NCI-H1436 (cell line): ENCODE measurements around the gene TRIM38.
"Not testable (repeated sequence)": the region's sequence is repeated elsewhere in the genome, so short reads cannot be mapped to it uniquely, and the experiment has no call there.

Source experiments
- DNase-seq: peaks from one replicate; lab custom pipeline; 2025; lab: John Stamatoyannopoulos, UW

Gene TRIM38, protein sequence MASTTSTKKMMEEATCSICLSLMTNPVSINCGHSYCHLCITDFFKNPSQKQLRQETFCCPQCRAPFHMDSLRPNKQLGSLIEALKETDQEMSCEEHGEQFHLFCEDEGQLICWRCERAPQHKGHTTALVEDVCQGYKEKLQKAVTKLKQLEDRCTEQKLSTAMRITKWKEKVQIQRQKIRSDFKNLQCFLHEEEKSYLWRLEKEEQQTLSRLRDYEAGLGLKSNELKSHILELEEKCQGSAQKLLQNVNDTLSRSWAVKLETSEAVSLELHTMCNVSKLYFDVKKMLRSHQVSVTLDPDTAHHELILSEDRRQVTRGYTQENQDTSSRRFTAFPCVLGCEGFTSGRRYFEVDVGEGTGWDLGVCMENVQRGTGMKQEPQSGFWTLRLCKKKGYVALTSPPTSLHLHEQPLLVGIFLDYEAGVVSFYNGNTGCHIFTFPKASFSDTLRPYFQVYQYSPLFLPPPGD

DNA sequence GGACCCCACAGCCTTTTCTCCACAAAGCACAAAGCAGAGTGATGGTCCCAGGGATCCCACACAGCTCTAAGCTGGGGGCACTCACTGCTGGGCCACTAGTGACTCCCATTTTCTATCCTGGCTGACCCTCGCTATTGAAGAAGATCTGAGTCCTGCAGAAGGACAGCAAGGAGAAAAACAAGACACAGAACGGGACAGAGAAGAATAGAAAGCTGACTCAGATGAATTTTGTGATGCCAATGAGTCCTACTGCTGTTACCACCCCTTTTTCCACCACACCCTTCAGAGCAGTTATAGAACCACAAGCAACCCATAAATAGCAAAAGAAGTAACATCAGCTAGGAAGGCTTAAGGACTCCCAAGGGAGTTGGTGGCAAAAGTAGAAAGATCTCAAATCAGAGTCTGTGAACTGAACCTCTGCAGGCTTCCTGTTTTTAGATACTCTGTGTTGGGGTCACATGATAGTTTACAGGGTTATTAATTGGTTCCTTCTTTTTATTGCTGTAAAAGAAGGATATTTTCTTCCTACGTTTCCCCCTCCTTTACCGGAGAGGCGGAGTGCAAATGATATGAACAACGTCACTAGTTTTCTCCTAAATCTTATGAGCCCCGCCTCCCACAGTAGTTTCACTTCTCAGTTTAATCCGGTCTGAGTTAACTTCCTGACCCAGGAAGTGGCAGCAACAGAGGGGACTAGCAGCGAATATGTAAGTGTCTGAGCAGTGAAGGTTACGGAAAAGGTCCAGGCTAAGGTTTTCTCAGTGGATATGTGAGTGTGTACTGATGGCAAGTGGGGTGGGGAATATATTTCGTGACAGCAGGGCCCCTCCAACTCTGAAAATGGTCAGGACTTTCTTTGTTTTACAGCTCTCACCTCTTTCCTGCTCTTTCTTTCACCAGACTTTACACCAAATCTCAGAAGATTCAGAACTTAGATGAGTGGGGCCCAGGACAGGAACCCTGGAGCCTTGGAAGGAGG lies at the start of gene TRIM38:
TRIM38 (plus strand) TSS at position 654 of the 979 bp plus-strand sequence. CDS start 3,721 bp downstream, outside the sequence.
- DNase-seq = peak; percentile 40

DNA sequence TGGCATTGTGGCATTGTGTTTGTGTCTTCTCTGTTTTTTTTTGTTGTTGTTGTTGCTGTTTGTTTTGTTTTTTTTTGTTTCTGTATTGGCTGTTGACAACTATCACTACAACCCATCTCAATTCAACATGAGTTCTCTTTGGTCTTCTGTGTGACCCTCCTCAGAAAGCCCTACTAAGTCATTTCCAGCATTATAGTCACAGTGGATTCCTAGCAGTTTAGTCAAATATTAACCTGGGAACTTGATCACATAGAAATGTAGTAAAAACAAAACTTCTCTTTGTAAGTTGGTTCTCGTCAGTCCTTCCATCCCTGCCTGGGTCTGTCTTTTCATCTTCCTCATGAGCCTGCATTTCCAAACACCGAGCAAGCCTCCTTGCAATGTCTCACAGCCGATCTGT lies 48.9 kb upstream of the TRIM38 start:
- DNase-seq = no peak

DNA sequence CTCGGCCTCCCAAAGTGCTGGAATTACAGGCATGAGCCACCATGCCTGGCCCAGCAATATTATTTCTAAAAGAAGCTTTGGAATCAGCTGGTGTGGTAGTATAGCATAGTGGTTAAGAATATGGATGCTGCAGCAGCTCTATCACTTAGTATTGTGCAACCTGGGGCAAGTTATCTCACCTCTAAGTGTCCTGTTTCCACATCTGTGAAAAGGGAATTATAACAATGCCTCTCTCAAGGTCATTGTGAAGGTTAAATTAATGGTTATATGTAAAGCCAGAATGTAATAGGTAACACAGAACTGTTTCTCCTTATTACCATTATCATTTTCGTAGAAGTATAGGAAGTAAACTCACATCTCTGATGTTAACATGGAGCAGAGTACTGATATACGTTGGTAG lies 46.3 kb upstream of the TRIM38 start:
- DNase-seq = no peak

DNA sequence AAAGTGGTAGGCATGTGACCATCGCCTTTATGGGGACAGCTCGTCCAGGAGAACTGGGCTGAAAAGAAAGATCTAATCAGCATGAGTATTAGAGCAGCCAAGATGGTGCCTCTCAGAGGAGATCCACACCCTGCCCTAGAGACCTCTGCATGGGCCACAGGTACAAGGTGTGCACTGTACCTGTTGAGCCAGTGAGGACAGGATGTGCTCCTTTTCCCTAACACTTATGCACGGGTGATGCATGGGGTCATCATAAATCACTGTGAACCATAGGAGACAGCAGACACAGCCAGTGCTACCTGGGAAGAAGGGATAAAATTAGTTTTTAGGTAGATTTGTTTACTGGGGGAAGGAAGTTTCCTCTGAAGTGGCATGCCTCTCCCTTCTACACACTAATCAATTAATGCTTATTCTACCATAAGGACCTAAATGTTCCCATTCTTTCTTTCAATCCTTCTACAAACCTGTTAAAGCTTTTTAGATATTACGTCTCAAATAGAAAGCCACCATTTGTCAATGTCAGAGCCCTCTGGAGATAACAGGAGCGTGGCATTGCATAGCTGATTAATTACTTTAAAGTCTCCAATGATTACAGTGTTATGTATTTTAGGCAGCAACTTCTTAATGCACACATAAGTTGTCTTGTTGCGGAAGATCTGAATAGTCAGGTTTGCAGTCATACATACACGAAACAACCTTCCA lies 45.7 kb upstream of the TRIM38 start:
- DNase-seq = no peak

DNA sequence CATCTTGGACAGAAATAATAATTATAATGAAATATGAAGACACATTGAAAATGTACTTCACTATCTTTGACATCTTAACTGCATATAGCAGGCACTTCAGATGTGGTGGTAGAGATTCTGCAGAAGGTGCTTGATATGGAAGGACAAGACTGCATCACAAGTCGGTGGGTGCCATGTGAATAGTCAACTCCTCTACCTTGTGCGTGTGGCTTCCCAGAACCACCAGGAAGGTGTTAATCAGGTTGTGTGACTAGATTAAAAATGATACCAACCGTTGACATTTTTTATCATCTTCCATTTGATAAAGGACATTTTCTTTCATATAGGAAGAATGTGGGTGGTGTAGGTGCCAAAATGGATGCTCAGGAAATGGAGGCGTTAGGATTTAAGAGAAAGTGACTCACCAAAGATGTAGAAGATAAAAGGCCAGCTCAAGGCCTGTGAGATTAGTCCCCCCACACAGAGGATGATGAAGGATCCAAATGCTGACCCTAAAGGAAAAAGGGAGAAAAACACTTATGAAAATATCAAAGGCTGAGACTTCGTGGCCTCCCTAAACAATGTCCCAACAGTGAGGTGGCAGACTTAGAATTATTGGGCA lies 44.4 kb upstream of the TRIM38 start:
- no peak for DNase-seq

DNA sequence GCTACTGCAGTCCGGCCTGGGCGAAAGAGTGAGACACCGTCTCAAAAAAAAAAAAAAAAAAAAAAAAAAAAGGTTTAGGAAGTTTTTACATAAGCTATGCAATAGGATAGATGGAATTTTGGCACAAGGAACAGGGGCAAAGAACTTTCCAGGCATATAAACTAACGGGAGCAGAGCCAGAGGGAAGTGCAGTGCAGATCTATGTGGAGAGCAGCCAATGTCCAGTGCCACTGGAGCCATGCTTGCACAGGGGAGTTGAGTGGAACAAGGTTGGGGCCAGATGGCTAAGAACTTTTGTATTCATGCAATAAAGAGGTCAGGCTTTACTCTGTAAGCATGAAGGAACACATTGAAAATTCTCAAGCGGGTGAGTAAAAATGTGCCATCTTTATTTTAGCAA lies 42.9 kb upstream of the TRIM38 start:
- DNase-seq = no peak

DNA sequence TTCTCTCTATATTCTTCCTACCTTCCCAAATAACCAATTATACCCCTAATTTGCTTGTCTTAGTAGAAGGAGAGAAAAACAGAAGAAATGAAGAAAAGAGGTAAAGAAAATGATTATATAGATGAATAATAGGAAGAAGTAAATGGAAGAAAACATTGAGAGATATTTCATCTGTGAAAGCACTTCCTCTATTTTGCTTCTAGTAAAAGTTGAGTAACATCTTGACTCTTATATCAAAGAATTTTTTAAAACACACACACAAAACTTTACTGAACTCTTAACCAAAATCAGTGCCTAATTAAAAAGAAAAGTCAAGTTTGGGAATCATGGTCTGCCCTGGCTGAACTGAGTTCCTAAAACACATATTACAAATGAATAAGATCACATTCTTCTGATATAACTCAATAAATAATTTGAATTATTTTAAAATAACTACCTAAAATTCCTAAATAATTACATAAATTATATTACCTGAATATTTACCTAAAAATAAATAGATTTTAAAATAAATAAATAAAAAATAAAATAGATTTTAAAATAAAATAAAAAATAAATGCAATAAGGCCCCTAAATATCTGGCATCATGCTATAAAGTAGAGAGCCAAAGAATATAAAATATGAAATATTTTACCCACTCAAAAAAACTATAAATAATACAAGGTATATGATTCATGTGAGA lies 40.9 kb upstream of the TRIM38 start:
- DNase-seq = no peak

DNA sequence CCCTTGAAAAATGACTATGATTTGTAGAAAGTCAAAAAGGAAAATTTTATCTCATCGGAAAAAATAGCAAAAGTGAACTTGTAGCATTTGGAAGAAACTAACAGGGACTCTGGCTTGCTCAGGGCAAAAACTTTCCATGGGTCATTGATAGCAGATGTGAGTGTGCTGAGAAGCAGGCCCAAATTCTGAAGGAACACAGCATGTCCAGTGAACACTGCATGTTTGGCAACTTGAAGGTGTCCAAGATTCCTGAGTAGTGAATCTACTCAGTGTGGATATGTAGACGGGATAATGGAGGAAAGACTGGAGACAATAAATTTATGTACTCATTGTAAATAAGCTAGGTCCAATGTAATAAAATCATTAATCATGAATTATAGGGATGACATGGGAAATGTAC lies 40.3 kb upstream of the TRIM38 start:
- DNase-seq = no peak

DNA sequence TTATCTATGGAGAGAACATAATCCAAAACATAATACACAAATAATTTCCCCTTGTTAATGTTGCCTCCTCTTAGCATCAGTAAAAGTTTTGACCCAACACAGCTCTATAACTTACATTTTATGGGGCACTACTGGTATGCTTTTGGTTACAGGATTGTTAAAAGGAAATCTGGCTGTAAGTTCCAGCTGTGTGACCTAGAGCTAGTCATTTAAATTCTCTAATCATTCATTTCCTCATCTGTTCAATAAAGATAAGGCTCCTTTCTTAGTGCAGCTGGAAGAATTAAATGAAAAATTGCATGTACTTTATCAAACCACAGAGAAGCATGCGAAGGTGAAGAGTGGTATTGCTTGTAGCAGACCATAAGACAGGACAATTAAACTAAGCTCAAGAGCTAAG lies 36.7 kb upstream of the TRIM38 start:
- no peak for DNase-seq

DNA sequence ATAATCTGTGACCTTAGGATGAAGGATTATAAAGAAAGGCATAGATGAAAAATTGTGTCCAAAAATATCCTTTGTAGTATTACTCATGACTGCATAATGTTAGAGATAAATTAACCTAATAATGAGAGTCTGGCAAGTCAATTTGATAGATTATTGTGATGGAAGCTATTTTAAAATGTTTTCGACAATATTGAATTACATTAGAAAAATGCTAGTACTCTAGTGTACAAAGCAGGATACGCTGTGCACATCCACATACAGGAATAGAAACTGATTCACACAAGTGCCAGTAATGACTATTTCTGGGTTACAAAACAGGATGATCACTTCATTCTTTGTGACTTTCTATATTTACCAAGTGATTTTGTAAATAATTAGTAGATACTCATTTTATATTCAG lies 35.4 kb upstream of the TRIM38 start:
- DNase-seq = no peak

DNA sequence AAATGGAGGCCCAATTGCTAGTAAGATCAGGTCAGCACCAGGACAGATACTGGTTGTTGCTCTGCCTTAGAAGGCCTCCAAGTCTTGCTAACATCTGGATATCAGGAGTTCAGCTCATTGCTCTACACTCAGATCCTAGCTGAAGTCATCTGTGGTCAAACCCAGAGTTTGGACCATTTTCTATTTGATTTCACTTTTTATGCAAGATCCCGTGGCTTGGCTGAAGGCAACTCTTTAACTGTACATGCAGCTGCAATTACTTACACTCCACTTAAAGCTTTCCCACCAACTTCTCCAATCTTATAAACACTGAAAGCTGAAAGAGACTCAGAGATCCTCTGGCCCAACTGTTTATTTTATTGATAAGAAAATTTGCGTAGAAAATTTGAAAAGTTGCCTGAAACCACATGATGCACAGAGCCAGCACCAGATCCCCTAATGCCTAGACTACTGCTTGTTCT lies 34.8 kb upstream of the TRIM38 start:
- no peak for DNase-seq

DNA sequence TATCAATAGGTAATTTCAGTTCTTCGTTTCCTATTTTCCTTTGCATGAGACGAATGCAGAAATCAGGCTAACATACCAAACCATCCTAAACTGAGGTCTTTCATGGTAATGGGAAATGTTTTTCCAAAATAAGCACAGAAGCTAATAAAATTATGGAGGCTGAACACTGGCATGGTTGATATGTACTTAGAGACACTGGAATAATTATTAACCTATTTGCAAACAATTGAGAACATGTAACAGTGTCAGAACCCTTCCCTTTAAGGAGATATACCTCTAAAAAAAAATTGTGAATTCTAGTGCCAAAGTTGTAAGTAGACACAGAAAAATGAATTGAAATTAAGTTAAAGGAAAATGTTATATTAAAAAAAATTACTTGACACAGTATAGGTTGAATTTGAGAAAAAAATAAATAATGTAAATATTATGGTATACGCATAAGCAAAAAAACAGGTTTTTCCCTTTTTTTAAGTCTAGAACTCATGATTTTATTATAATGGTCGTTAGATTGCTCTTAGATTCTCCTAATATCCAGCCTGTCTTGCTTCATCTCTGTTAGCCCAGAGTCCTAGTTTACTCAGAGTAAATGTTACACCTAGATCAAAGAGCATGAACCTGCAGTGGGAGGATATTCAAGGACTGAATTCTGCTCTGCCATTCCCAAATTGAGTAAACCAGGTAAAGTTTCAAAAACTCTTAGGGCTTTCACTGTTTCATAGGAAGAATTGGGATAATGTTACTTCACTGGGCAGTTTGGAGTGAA lies 33.9 kb upstream of the TRIM38 start:
- no peak for DNase-seq

DNA sequence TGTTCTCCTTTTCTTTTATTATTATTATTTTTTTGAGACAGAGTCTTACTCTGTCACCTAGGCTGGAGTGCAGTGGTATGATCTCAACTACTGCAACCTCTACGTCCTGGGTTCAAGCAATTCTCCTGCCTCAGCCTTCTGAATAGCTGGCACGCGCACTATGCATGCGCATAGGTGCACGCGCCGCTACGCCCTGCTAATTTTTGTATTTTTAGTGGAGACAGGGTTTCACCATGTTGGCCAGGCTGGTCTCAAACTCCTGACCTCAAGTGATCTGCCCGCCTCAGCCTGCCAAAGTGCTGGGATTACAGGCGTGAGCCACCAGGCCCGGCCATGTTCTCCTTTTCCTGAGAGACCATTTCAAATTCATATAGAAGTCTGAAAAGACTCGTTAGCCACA lies 32.8 kb upstream of the TRIM38 start:
- not testable (repeated sequence) for DNase-seq

DNA sequence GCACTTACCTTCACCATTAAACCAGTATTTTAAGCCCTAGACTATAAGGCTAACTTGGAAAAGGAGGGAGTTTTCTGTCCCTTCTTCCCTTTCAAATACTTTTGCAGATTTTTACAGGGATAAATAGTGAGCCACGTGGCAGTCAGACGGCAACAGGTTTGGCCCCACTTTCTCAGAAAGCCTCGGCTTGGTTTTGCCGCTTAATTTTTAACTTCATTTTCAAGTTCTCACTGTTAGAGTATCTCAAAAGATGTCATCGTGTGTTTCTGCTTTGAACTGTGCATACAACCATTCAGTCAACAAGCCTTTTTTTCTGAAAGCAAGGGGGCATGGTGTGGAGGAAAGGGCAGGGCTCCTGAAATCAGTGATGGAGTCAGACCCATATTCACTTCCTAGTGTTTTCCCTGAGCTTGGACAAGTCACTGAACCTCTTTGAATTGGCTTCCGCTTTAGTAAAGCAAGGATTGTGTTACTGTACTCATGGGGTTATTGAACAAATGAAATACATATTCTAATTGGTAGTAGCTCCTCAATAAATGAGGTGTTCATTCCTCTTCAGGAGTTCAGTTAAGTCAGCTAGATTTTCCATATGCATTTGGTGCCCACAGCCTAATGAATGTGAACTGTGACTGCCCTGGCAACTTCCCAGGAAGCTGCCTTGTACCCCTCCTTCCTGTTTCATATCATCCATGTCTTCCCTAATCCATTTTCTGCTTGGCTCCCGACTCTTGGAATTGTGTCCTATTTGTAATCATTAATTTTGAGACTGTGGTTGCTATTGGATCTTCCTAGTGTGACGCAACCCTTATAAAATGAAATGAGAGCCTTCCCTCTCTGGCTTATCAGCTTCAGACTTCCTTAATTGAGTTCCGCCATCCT lies 31.8 kb upstream of the TRIM38 start, which contains the start of gene SLC17A2:
SLC17A2 (minus strand) TSS at position 160 of the 879 bp plus-strand sequence. CDS start 4,895 bp downstream, outside the sequence.
- no peak for DNase-seq

DNA sequence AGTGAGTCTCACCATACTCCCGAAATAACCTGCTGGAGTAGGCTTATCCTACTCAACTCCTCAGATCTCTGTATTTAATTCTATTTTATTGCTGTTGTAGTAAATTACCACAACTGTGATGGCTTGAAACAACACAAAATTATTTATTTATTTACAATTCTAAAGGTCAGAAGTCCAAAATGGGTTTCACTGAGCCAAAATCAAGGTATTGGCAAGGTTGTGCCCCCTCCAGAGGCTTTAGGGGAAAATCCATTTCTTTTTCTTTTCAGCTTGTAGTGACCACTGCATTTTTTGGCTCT lies 31.2 kb upstream of the TRIM38 start:
- DNase-seq = no peak

DNA sequence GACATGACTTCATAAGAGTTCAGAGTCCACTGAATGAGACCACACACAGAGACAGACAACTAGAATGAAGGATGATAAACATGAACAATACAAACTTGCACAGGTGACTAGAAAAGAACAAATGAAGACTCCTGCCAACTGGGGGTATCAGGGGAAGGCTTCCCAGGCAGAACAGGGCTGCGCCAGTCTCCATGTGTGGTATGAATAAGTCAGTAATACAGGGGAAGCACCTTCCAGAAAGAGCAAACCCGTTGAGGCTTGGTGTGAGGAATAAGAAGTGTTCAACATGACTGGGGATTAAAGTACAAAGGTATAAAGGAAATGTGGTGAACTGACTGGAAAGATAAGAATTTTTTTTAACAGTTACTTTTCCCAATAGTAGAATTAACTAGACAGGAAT lies 28.4 kb upstream of the TRIM38 start:
- DNase-seq = no peak

DNA sequence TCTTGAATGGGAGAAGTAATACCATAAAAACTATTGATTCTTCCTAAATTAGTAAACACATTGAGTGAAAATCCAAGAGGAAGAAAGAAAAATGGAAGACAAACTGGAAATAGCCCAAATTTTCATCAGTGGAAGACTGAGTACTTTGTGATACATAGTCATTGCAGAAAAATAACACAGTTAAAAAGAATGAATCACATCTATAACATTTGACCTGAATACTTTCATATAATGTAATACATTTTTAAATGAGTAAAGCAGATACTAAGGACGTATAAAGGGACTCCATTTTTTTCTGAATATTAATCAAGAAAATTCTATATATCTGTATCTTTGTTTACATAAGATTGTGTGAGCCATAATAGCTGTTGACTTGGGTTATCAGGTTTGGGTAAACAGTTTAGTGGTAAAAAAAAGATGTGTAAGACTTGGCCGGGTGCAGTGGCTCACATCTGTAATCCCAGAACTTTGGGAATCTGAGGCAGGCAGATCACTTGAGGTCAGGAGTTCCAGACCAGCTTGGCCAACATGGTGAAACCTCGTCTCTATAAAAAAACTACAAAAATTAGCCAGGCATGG lies 27.8 kb upstream of the TRIM38 start:
- no peak for DNase-seq

DNA sequence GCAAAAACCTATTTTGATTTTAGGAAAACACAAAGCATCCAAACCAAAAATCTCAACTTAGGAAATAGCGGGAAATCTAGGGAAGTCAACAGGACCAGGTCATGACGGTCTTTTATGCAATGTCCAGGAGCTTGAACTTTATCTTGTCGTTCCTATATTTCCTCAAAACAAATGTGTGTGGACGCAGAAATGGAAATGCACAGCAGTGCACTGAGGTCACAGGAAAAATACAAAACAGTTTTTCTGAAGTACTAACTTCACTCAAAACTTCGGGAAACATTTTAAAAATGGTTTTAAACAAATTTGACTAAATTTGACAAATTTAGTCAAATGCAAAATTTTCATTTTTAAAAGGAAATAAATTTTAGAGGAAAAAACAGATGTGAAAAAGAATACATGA lies 26.6 kb upstream of the TRIM38 start:
- DNase-seq = no peak

DNA sequence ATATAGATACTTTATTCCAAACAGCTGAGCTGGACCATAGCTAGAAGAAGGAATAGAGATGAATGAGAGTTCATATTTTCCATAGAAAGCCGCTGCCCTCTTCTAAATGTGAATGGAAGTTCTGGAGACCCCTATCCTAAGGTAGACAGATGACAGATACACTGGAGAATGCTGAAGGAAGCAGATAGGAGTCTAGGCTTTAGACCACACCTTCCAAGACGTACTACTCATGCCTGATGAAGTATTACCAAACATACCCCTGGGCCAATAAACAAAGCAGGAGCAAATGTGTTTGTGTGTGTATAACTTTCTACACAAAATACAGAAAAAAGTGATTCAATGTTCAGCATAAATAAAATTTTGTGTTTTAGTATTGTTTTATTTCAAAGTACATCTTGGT lies 23.0 kb upstream of the TRIM38 start:
- no peak for DNase-seq
